IPS-NIHi7 (cell line): ENCODE measurements around the gene TMEM129.

ENCODE experiments used
- DNase-seq: peaks from one replicate; pipeline ENCODE4 v3.0.0; 2012; ENCODE audit warnings: mixed read lengths; ENCODE audit errors: extremely low spot score

TMEM129 gene

GRCh38 chr4:1721003-1721665 is at the start of gene TMEM129, which contains the start of gene TACC3:
Gene TMEM129 (minus strand): TSS chr4:1721323. CDS start chr4:1720837, 486 bp downstream.
Gene TACC3 (plus strand): TSS chr4:1721521. CDS start chr4:1723422, 1,901 bp downstream.
- DNase-seq, result peak; percentile 98

- no peak for DNase-seq
Observed at GRCh38 chr4:1770791-1771231, 49.7 kb upstream of the TMEM129 start.

- no peak for DNase-seq
Observed at GRCh38 chr4:1770245-1770644, 49.1 kb upstream of the TMEM129 start.

- no peak for DNase-seq
Observed at GRCh38 chr4:1769692-1770091, 48.6 kb upstream of the TMEM129 start.

GRCh38 chr4:1768367-1769034 is 47.4 kb upstream of the TMEM129 start:
- no peak for DNase-seq

- DNase-seq, result peak; percentile 88
Observed at GRCh38 chr4:1767770-1768366, 46.7 kb upstream of the TMEM129 start.

GRCh38 chr4:1767061-1767769 is 46.1 kb upstream of the TMEM129 start:
- DNase-seq, result peak; percentile 75

GRCh38 chr4:1766106-1767060 is 45.3 kb upstream of the TMEM129 start:
- peak; percentile 52 for DNase-seq

GRCh38 chr4:1765409-1766072 is 44.4 kb upstream of the TMEM129 start:
- DNase-seq, result no peak

- DNase-seq, result no peak
Observed at GRCh38 chr4:1764670-1765069, 43.5 kb upstream of the TMEM129 start.

- peak; percentile 55 for DNase-seq
Observed at GRCh38 chr4:1763550-1764080, 42.5 kb upstream of the TMEM129 start.

- no peak for DNase-seq
Observed at GRCh38 chr4:1763070-1763549, 42.0 kb upstream of the TMEM129 start.

GRCh38 chr4:1762264-1763010 is 41.3 kb upstream of the TMEM129 start:
- no peak for DNase-seq

- no peak for DNase-seq
Observed at GRCh38 chr4:1761130-1761689, 40.1 kb upstream of the TMEM129 start.

GRCh38 chr4:1760521-1761071 is 39.5 kb upstream of the TMEM129 start:
- DNase-seq, result no peak

GRCh38 chr4:1759818-1760223 is 38.7 kb upstream of the TMEM129 start:
- no peak for DNase-seq

GRCh38 chr4:1759170-1759817 is 38.2 kb upstream of the TMEM129 start:
- DNase-seq, result no peak
